ENCODE measurements around the gene DDX54.

DNA sequence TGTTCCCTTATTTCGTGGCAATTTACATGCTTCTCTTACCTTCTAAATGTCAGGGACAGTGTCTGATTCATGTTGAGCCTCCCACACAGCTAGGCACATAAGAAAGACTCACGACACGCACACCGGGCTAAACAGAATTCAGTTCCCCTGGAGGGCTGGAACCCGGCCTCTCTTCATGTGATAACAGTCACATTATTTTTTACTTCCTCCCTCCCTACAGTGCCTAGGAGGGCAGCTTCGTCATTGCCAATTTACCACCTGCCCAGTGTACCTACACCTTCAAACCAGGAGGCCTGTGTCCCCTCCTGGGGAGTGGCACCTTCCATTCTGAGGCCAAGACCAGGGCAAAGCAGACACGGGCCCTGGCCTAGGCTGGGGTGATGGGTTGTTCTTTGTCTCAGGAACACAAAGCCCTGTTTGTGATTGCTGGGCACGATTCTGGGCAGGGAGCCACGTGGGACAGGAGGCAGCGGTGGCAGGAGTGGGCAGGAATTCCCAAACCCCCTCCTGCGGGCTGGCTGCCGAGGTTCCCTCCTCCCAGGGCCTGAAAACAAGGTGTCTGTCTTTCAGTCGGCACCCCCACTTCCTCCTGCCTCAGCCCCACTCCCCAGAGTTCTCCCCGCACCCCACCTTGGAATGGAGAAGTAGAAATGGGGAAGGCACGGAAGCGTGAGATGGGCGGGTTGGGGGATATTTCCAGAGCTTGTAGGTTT, 42.9 kb downstream of the DDX54 start:
- TF ChIP-seq, protein P1, sequence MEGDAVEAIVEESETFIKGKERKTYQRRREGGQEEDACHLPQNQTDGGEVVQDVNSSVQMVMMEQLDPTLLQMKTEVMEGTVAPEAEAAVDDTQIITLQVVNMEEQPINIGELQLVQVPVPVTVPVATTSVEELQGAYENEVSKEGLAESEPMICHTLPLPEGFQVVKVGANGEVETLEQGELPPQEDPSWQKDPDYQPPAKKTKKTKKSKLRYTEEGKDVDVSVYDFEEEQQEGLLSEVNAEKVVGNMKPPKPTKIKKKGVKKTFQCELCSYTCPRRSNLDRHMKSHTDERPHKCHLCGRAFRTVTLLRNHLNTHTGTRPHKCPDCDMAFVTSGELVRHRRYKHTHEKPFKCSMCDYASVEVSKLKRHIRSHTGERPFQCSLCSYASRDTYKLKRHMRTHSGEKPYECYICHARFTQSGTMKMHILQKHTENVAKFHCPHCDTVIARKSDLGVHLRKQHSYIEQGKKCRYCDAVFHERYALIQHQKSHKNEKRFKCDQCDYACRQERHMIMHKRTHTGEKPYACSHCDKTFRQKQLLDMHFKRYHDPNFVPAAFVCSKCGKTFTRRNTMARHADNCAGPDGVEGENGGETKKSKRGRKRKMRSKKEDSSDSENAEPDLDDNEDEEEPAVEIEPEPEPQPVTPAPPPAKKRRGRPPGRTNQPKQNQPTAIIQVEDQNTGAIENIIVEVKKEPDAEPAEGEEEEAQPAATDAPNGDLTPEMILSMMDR (IDR thresholded peaks at IDR 0.05; ENCODE audit: borderline replicate concordance, extremely low read depth, low read length, poor library complexity, severe bottlenecking): no peak
- TF ChIP-seq EZH2 (IDR thresholded peaks at IDR 0.05; ENCODE audit: borderline replicate concordance, low read depth, low read length, severe bottlenecking): no peak

Data from DND-41 (cell line).